HCT116 (cell line): ENCODE data around the gene FCN3.

Experiments used
- CEBPB ChIP-seq: IDR thresholded peaks from 2 replicates; pipeline ENCODE4 v1.6.1; 2012; ENCODE audit warnings: low read depth
- CTCF ChIP-seq, 3 experiments: fragments of 200-600 bp in 1 of 3; sonication (generic) in 1 of 3; IDR thresholded peaks in 2 of 3; conservative IDR thresholded peaks in 1 of 3; 2 replicates each; pipeline ENCODE4 v1.5.1; 2012 to 2017; ENCODE audit warnings: low read depth in 2 of 3, low read length in 2 of 3, antibody characterized with exemption in 1 of 3, borderline replicate concordance in 1 of 3, control low read depth in 1 of 3, mild to moderate bottlenecking in 1 of 3, mixed read lengths in 1 of 3, mixed run types in 1 of 3, moderate library complexity in 1 of 3; ENCODE audit not compliant: insufficient read depth in 1 of 3
- EZH2 ChIP-seq: fragments of 200-600 bp; sonication (generic); IDR thresholded peaks from 2 replicates; pipeline ENCODE4 v1.6.1; 2017; ENCODE audit warnings: antibody characterized with exemption, mixed run types
- EZH2phosphoT487 ChIP-seq: fragments of 200-600 bp; IDR thresholded peaks from 2 replicates; pipeline ENCODE4 v1.6.1; 2018; ENCODE audit warnings: antibody characterized with exemption, borderline replicate concordance
- JUND ChIP-seq: IDR thresholded peaks from 2 replicates; pipeline ENCODE4 v1.6.1; 2012
- POLR2A ChIP-seq: IDR thresholded peaks from 2 replicates; pipeline ENCODE4 v1.7.0; 2011; ENCODE audit warnings: borderline replicate concordance; ENCODE audit not compliant: insufficient read depth, insufficient read length; ENCODE audit errors: extremely low read depth
- POLR2AphosphoS5 ChIP-seq: IDR thresholded peaks from 2 replicates; pipeline ENCODE4 v1.6.1; 2011; ENCODE audit warnings: mild to moderate bottlenecking, low read depth, low read length, moderate library complexity
- REST ChIP-seq: IDR thresholded peaks from 2 replicates; pipeline ENCODE4 v1.6.1; 2012; ENCODE audit warnings: low read depth
- SIN3A ChIP-seq: IDR thresholded peaks from 2 replicates; pipeline ENCODE4 v1.6.1; 2012; ENCODE audit warnings: low read depth
- SRF ChIP-seq: IDR thresholded peaks from 2 replicates; pipeline ENCODE4 v1.6.1; 2012; ENCODE audit warnings: low read depth
- YY1 ChIP-seq: IDR thresholded peaks from 2 replicates; pipeline ENCODE4 v1.6.1; 2011; ENCODE audit warnings: low read length, low read depth, moderate library complexity, mild to moderate bottlenecking; ENCODE audit not compliant: insufficient replicate concordance; ENCODE audit errors: extremely low read depth
- ZBTB33 ChIP-seq: IDR thresholded peaks from 2 replicates; pipeline ENCODE4 v1.6.1; 2011; ENCODE audit warnings: mild to moderate bottlenecking, low read length, moderate library complexity; ENCODE audit not compliant: insufficient replicate concordance; ENCODE audit errors: extremely low read depth
- ZNF274 ChIP-seq: fragments of 200-500 bp; sonication (Bioruptor generic); IDR thresholded peaks from 2 replicates; pipeline ENCODE4 v1.6.1; 2014; ENCODE audit warnings: mild to moderate bottlenecking, low read depth, low read length, inconsistent platforms

- TF ChIP-seq CTCF (IDR thresholded peaks at IDR 0.05 in 2 of 3, conservative IDR thresholded peaks at IDR 0.05 in 1 of 3; ENCODE audit: borderline replicate concordance in 1 of 3, insufficient read depth in 1 of 3, low read depth in 2 of 3, low read length in 2 of 3) (peak in 2 of 3 experiments; percentile 59 to 63; a peak in 4 of 6 replicates), REST (no peak), ZNF274 (no peak), POLR2A (no peak), EZH2 (no peak), ZBTB33 (no peak), SIN3A (no peak), POLR2AphosphoS5 (no peak), CEBPB (no peak), JUND (no peak), EZH2phosphoT487 (no peak), YY1 (no peak), SRF (no peak)
Observed at GRCh38 chr1:27372808-27373690, 1.6 kb downstream of the FCN3 start.
